Left ventricle myocardium inferior (tissue), 1 donor: ENCODE results near the gene LRP3. TPM values are rescaled to one million over a fixed set of nuclear protein-coding genes. Genes with fewer than 3 reads are reported as not detected.

Source experiments
- DNase-seq: peaks from one replicate; pipeline ENCODE4 v3.0.0-alpha.2; 2020
- H3K27ac ChIP-seq: fragments of 200-600 bp; replicated peaks from 2 replicates; pipeline ENCODE4 v1.8.0; 2021
- H3K27me3 ChIP-seq: fragments of 200-600 bp; 2 replicates; pipeline ENCODE4 v1.8.0; 2021; ENCODE audit warnings: low read depth
- H3K36me3 ChIP-seq: fragments of 200-600 bp; 2 replicates; pipeline ENCODE4 v1.8.0; 2021
- H3K4me1 ChIP-seq: fragments of 200-600 bp; 2 replicates; pipeline ENCODE4 v1.8.0; 2021
- H3K4me3 ChIP-seq: fragments of 200-600 bp; 2 replicates; pipeline ENCODE4 v1.8.0; 2021; ENCODE audit warnings: mild to moderate bottlenecking, moderate library complexity
- H3K9me3 ChIP-seq: fragments of 200-600 bp; replicated peaks from 2 replicates; pipeline ENCODE4 v1.8.0; 2021
- CTCF ChIP-seq: fragments of 200-600 bp; IDR thresholded peaks from 2 replicates; pipeline ENCODE4 v1.8.0; 2021; ENCODE audit warnings: antibody characterized with exemption, mild to moderate bottlenecking, borderline replicate concordance
- intact Hi-C: fragments of 100-400 bp; cut with micrococcal nuclease; formaldehyde crosslinking; loops from one replicate; pipeline ENCODE4 v1.11.0; 2022
- total RNA-seq: library from RNA; stranded (reverse); fragmentation: NEBNext Ultra II Directional; extraction: Animal tissue kit (Norgen Biotek cat#: 25700); gene quantifications from one replicate; pipeline ENCODE4 v1.2.1, GENCODE V29; 2021
- donor health status: DM: no; HTN: yes; CAD: no; lungs with severe emphysema.

LRP3 gene
- total RNA-seq, 1 donor from 2014 or later = 20.8 TPM

GRCh38 chr19:33212436-33213172 lies 18.5 kb downstream of the LRP3 start:
- DNase-seq = no peak
- intact Hi-C loops = no loop called here
- H3K36me3 ChIP-seq = no peaks in the 10 kb centered on the region

GRCh38 chr19:33214596-33214995 lies 20.5 kb downstream of the LRP3 start:
- H3K4me1 ChIP-seq = no peaks in the 10 kb centered on the region
- no peaks in the 10 kb centered on the region for H3K36me3 ChIP-seq
- H3K9me3 ChIP-seq = no peaks in the 10 kb centered on the region
- H3K27me3 ChIP-seq = peaks cover 32% of the 10 kb centered on the region
- intact Hi-C loops = no loop called here
- no peak for TF ChIP-seq CTCF
- H3K27ac ChIP-seq = no peak overlapping the region
- no peak overlapping the region for H3K4me3 ChIP-seq
- no peak for DNase-seq

More at GRCh38 chr19:33212436-33213172, 18.5 kb downstream of the LRP3 start:
- no peak for TF ChIP-seq CTCF
- Histone ChIP-seq H3K4me1 (no peaks in the 10 kb centered on the region), H3K9me3 (no peaks in the 10 kb centered on the region), H3K4me3 (no peak overlapping the region), H3K27ac (no peak overlapping the region), H3K27me3 (peaks cover 18% of the 10 kb centered on the region)

- no peaks in the 10 kb centered on the region for H3K4me1 ChIP-seq
- H3K27ac ChIP-seq = no peak overlapping the region
- H3K36me3 ChIP-seq = no peaks in the 10 kb centered on the region
- H3K4me3 ChIP-seq = no peak overlapping the region
- intact Hi-C loops = no loop called here
- no peak for DNase-seq
- no peaks in the 10 kb centered on the region for H3K9me3 ChIP-seq
- TF ChIP-seq CTCF = no peak
- H3K27me3 ChIP-seq = peaks cover 42% of the 10 kb centered on the region
These were observed 21.5 kb downstream of the LRP3 start for GRCh38 chr19:33215438-33216197.

- intact Hi-C loops = no loop called here
- DNase-seq = no peak
- Histone ChIP-seq H3K4me3 (no peak overlapping the region), H3K27me3 (peaks cover 49% of the 10 kb centered on the region), H3K4me1 (no peaks in the 10 kb centered on the region), H3K27ac (no peak overlapping the region), H3K9me3 (no peaks in the 10 kb centered on the region), H3K36me3 (no peaks in the 10 kb centered on the region)
- no peak for TF ChIP-seq CTCF
These were observed 22.2 kb downstream of the LRP3 start for GRCh38 chr19:33216198-33216830.

GRCh38 chr19:33217881-33218280 lies 23.8 kb downstream of the LRP3 start:
- intact Hi-C loops = no loop called here
- no peak overlapping the region for H3K27ac ChIP-seq
- no peaks in the 10 kb centered on the region for H3K9me3 ChIP-seq
- H3K36me3 ChIP-seq = no peaks in the 10 kb centered on the region
- no peak overlapping the region for H3K4me3 ChIP-seq
- DNase-seq = no peak
- TF ChIP-seq CTCF = no peak
- no peaks in the 10 kb centered on the region for H3K4me1 ChIP-seq
- H3K27me3 ChIP-seq = peaks cover 65% of the 10 kb centered on the region
